K562 (cell line): ENCODE results near the gene RARS1. TPM values are rescaled to one million over a fixed set of nuclear protein-coding genes. Genes with fewer than 3 reads are reported as not detected.

ENCODE experiments used
- ATAC-seq: fragments of 200-7000 bp; cut with Tn5 transposase; 3 replicates; pipeline ENCODE4 v1.9.1; 2020; ENCODE audit warnings: moderate library complexity
- BruUV-seq: library from RNA; stranded (reverse); fragments of 400-500 nt; replicated peaks from 2 replicates; lab custom pipeline; 2021; lab: Mats Ljungman, UMichigan
- CTCF ChIA-PET: fragments of 300-600 bp; formaldehyde crosslinking; extraction: SDS; loops from one replicate; lab custom pipeline; 2021; ENCODE audit warnings: low intra/inter-chr PET ratio; lab: Yijun Ruan, JAX
- POLR2A ChIA-PET: fragments of 300-600, 350-650 bp; sonication (Branson Sonifier 250); formaldehyde crosslinking; extraction: SDS; loops from one replicate; lab custom pipeline; 2021; ENCODE audit warnings: antibody characterized with exemption, inconsistent platforms; lab: Yijun Ruan, JAX
- DNase-seq, 4 experiments: peaks; one replicate each; pipeline versions ENCODE4 v3.0.0 to v3.0.0-alpha.2; 2011 to 2018; ENCODE audit warnings: low spot score in 3 of 4, mixed read lengths in 3 of 4; ENCODE audit errors: extremely low read depth in 1 of 4
- FAIRE-seq: peaks from 2 replicates; lab custom pipeline; 2011; peaks lifted over from hg19 to GRCh38; lab: Jason Lieb, UNC
- H2AFZ ChIP-seq: 2 replicates; pipeline ENCODE4 v1.6.0; 2011; ENCODE audit warnings: low read depth, low read length, control low read depth, inconsistent platforms
- H3K27ac ChIP-seq: fragments of 200-600 bp; 3 replicates; pipeline ENCODE4 v1.8.0; 2011; ENCODE audit warnings: low read depth, mild to moderate bottlenecking, control low read depth, inconsistent platforms, low read length, moderate library complexity, mixed read lengths; ENCODE audit errors: extremely low read depth
- H3K27me3 ChIP-seq, 2 experiments: fragments of 300-600 bp in 1 of 2; 2 replicates in 1 of 2; 3 replicates in 1 of 2; pipeline versions ENCODE4 v1.6.0 to v1.8.0; 2011; ENCODE audit warnings: inconsistent platforms in 2 of 2, low read length in 2 of 2, mild to moderate bottlenecking in 1 of 2, mixed read lengths in 1 of 2, moderate library complexity in 1 of 2; ENCODE audit not compliant: control insufficient read depth in 2 of 2, insufficient read depth in 2 of 2
- H3K36me3 ChIP-seq: fragments of 300-600 bp; 3 replicates; pipeline ENCODE4 v1.8.0; 2011; ENCODE audit warnings: mild to moderate bottlenecking, low read length, inconsistent platforms; ENCODE audit not compliant: control insufficient read depth, insufficient read depth
- H3K4me1 ChIP-seq, 2 experiments: fragments of 200-600 bp in 1 of 2; replicated peaks in 1 of 2; 2 replicates in 1 of 2; 3 replicates in 1 of 2; pipeline versions ENCODE4 v1.5.1 to v1.8.0; 2011; ENCODE audit warnings: inconsistent platforms in 2 of 2, low read length in 2 of 2, mild to moderate bottlenecking in 1 of 2, mixed read lengths in 1 of 2, moderate library complexity in 1 of 2; ENCODE audit not compliant: control insufficient read depth in 2 of 2, insufficient read depth in 2 of 2
- H3K4me2 ChIP-seq: 2 replicates; pipeline ENCODE4 v1.6.1; 2011; ENCODE audit warnings: low read length, control low read depth, inconsistent platforms, mixed read lengths; ENCODE audit not compliant: insufficient read depth
- H3K4me3 ChIP-seq: fragments of 200-600 bp; sonication (generic), shearing (Covaris generic); 2 replicates; pipeline ENCODE4 v1.5.1; 2016; ENCODE audit warnings: control low read depth, inconsistent platforms
- H3K79me2 ChIP-seq: fragments of 200-600 bp; 3 replicates; pipeline ENCODE4 v1.8.0; 2011; ENCODE audit warnings: low read length, inconsistent platforms; ENCODE audit not compliant: control insufficient read depth, insufficient read depth
- H3K9ac ChIP-seq, 2 experiments: 2 replicates each; pipeline versions ENCODE4 v1.6.0 to v1.6.1; 2011; ENCODE audit warnings: low read depth in 2 of 2, low read length in 2 of 2, control low read depth in 1 of 2, inconsistent platforms in 1 of 2, mild to moderate bottlenecking in 1 of 2, mixed read lengths in 1 of 2; ENCODE audit not compliant: insufficient read depth in 1 of 2
- H3K9me1 ChIP-seq: one replicate; pipeline ENCODE4 v1.6.0; 2011; ENCODE audit warnings: inconsistent platforms, mild to moderate bottlenecking, low read length, moderate library complexity; ENCODE audit not compliant: control insufficient read depth, insufficient read depth
- H3K9me3 ChIP-seq: replicated peaks from 2 replicates; pipeline ENCODE4 v1.5.1; 2011; ENCODE audit warnings: low read depth, low read length, inconsistent platforms; ENCODE audit not compliant: control insufficient read depth, insufficient read depth
- H4K20me1 ChIP-seq: replicated peaks from 2 replicates; pipeline ENCODE4 v1.6.1; 2011; ENCODE audit warnings: low read length, inconsistent platforms, mixed read lengths; ENCODE audit not compliant: control insufficient read depth, insufficient read depth
- BRD4 ChIP-seq: fragments of 200-600 bp; sonication (generic); IDR thresholded peaks from 2 replicates; pipeline ENCODE4 v1.6.1; 2017; ENCODE audit warnings: inconsistent platforms
- DDX20 ChIP-seq: fragments of 450-650 bp; IDR thresholded peaks from 2 replicates; pipeline ENCODE4 v1.6.1; 2016; ENCODE audit warnings: missing genetic modification characterization, low read depth, mild to moderate bottlenecking, missing compliant biosample characterization, moderate library complexity
- FOXP1 ChIP-seq: sonication (generic); formaldehyde crosslinking; IDR thresholded peaks from 2 replicates; pipeline ENCODE4 v1.8.0; 2022; ENCODE audit warnings: mild to moderate bottlenecking, missing genetic modification reagents
- FOXP4 ChIP-seq: sonication (generic); formaldehyde crosslinking; IDR thresholded peaks from 2 replicates; pipeline ENCODE4 v1.8.0; 2022; ENCODE audit warnings: mild to moderate bottlenecking, missing genetic modification reagents, borderline replicate concordance
- KAT7 ChIP-seq: sonication (generic); formaldehyde crosslinking; IDR thresholded peaks from 2 replicates; pipeline ENCODE4 v1.8.0; 2022; ENCODE audit warnings: missing genetic modification reagents, mild to moderate bottlenecking, borderline replicate concordance
- MITF ChIP-seq: IDR thresholded peaks from 2 replicates; pipeline ENCODE4 v1.6.1; 2014; ENCODE audit warnings: antibody characterized with exemption
- NFYB ChIP-seq: IDR thresholded peaks from 2 replicates; pipeline ENCODE4 v1.6.1; 2011; ENCODE audit warnings: mild to moderate bottlenecking, moderate library complexity; ENCODE audit not compliant: insufficient read length; ENCODE audit errors: extremely low read depth
- RBM34 ChIP-seq: fragments of 200-400 bp; formaldehyde crosslinking; IDR thresholded peaks from 2 replicates; pipeline ENCODE4 v1.6.1; 2018; ENCODE audit warnings: low read length, borderline replicate concordance; ENCODE audit not compliant: insufficient read depth
- TCFL5 ChIP-seq: fragments of 250-450 bp; sonication (Bioruptor Pico); conservative IDR thresholded peaks from 2 replicates; pipeline ENCODE4 v1.6.1; 2021; ENCODE audit warnings: mild to moderate bottlenecking, moderate library complexity, matching md5 sums
- ZKSCAN1 ChIP-seq: fragments of 150-350 bp; IDR thresholded peaks from 2 replicates; pipeline ENCODE4 v1.6.1; 2016; ENCODE audit warnings: low read depth, low read length
- ZKSCAN3 ChIP-seq: fragments of 250-450 bp; sonication (Bioruptor Pico); IDR thresholded peaks from 2 replicates; pipeline ENCODE4 v1.4.0; 2020
- WGBS: fragments of 100-300 bp; shearing (Covaris generic); methylation state at CpG from one replicate; pipeline ENCODE4 v1.1.6; 2016; ENCODE audit warnings: low coverage, mixed read lengths; ENCODE audit not compliant: insufficient coverage; ENCODE audit errors: missing lambda C conversion rate; 5-methylcytosine and 5-hydroxymethylcytosine counted together
- in situ Hi-C: fragments of 300-500 bp; cut with MboI; formaldehyde crosslinking; loops from 4 replicates; pipeline ENCODE4 v1.15.0; 2018; ENCODE audit warnings: inconsistent platforms, mixed read lengths
- intact Hi-C: fragments of 100-400 bp; cut with micrococcal nuclease; formaldehyde crosslinking; loops from 2 replicates; pipeline ENCODE4 v1.14.2; 2022
- polyA plus RNA-seq, 8 experiments: library from polyadenylated mRNA; depleted of rRNA in 4 of 8; stranded (reverse) in 5 of 8; unstranded in 3 of 8; fragments of >200 nt; fragmentation: Nextera tagmentation in 2 of 8; fragmentation: Illumina TruSeq in 1 of 8; extraction: Ambion mirVana in 2 of 8; extraction: Trizol in 1 of 8; gene quantifications; 2 replicates each; pipeline versions ENCODE4 v1.2.1 to v1.2.3, GENCODE V29; 2011 to 2014; ENCODE audit warnings: inconsistent platforms in 1 of 8, missing spikeins in 1 of 8
- total RNA-seq, 7 experiments: library from RNA; depleted of rRNA in 6 of 7; stranded (reverse); fragments of >200 nt in 6 of 7; fragmentation: Illumina TruSeq in 2 of 7; extraction: Trizol in 2 of 7; gene quantifications; 2 replicates each; pipeline versions ENCODE4 v1.2.1 to v1.2.3, GENCODE V29; 2011 to 2021; ENCODE audit warnings: low replicate concordance in 1 of 7

Gene RARS1
- total and polyA plus RNA-seq, 9 of the 15 experiments (the other 6 are each of a cell fraction or from before 2014, with no cell fraction given) = 109 to 196 (median 139) TPM

GRCh38 chr5:168557389-168557788 is 71.1 kb downstream of the RARS1 start (continued):
- TF ChIP-seq MITF (no peak), TCFL5 (CRISPR knock-in tag) (no peak), RBM34 (no peak)

- Histone ChIP-seq H3K27ac (no peak overlapping the region), H3K9ac (no peak overlapping the region), H3K9me3 (no peaks in the 10 kb centered on the region), H4K20me1 (no peaks in the 10 kb centered on the region; the same call in 1 of the 2 replicates), H3K27me3 (no peaks in the 10 kb centered on the region), H2AFZ (no peak overlapping the region), H3K9me1 (no peaks in the 10 kb centered on the region), H3K4me2 (no peak overlapping the region), H3K79me2 (peaks cover 45% of the 10 kb centered on the region), H3K36me3 (peaks cover 94% of the 10 kb centered on the region), H3K4me1 (no peaks in the 10 kb centered on the region), H3K4me3 (no peak overlapping the region)
- ATAC-seq = no peak
- TF ChIP-seq ZKSCAN1 (no peak), ZKSCAN3 (CRISPR knock-in tag) (no peak), NFYB (no peak), KAT7 (no peak), BRD4 (no peak), DDX20 (no peak), FOXP4 (CRISPR knock-in tag) (no peak), FOXP1 (no peak)
- no peak for FAIRE-seq
- no peak for DNase-seq
- no TSS peak for BruUV-seq
- 91% methylated on average over 2 of the region's 2 CpGs for WGBS
- in situ Hi-C loops = no loop called here
- ChIA-PET POLR2A (no interaction called here), CTCF (no interaction called here)
- intact Hi-C loops = no loop called here
These were observed 76.0 kb downstream of the RARS1 start for GRCh38 chr5:168562279-168562678.
